H1 (cell line): ENCODE data around the gene ATXN7.

Experiments used
- CTCF ChIP-seq, 3 experiments: IDR thresholded peaks; 1 replicate in 2 of 3; 2 replicates in 1 of 3; pipeline versions ENCODE4 v1.5.1 to v1.6.1; 2011; ENCODE audit warnings: low read length in 3 of 3, mild to moderate bottlenecking in 3 of 3, inconsistent platforms in 2 of 3, low read depth in 1 of 3, moderate library complexity in 1 of 3; ENCODE audit not compliant: insufficient read depth in 1 of 3; ENCODE audit errors: control extremely low read depth in 1 of 3
- EP300 ChIP-seq, 2 experiments: IDR thresholded peaks; 1 replicate in 1 of 2; 2 replicates in 1 of 2; pipeline ENCODE4 v1.6.1; 2011 to 2012; ENCODE audit warnings: low read depth in 2 of 2, low read length in 2 of 2, mild to moderate bottlenecking in 2 of 2, borderline replicate concordance in 1 of 2, inconsistent platforms in 1 of 2, moderate library complexity in 1 of 2
- TF ChIP-seq, protein P1 (sequence below): IDR thresholded peaks from 2 replicates; pipeline ENCODE4 v1.6.1; 2011; ENCODE audit warnings: low read depth, mild to moderate bottlenecking, low read length; ENCODE audit not compliant: insufficient read depth

- TF ChIP-seq, protein P1, sequence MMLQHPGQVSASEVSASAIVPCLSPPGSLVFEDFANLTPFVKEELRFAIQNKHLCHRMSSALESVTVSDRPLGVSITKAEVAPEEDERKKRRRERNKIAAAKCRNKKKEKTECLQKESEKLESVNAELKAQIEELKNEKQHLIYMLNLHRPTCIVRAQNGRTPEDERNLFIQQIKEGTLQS = no peak
- TF ChIP-seq EP300 (IDR thresholded peaks at IDR 0.05; ENCODE audit: borderline replicate concordance in 1 of 2, low read depth in 2 of 2, low read length in 2 of 2) (no peak), CTCF (IDR thresholded peaks at IDR 0.05; ENCODE audit: control extremely low read depth in 1 of 3, insufficient read depth in 1 of 3, low read depth in 1 of 3, low read length in 3 of 3) (no peak)
Observed at GRCh38 chr3:63986831-63987230, 123.2 kb downstream of the ATXN7 start.
